ENCODE data around the gene MXD3.

MXD3 gene

DNA sequence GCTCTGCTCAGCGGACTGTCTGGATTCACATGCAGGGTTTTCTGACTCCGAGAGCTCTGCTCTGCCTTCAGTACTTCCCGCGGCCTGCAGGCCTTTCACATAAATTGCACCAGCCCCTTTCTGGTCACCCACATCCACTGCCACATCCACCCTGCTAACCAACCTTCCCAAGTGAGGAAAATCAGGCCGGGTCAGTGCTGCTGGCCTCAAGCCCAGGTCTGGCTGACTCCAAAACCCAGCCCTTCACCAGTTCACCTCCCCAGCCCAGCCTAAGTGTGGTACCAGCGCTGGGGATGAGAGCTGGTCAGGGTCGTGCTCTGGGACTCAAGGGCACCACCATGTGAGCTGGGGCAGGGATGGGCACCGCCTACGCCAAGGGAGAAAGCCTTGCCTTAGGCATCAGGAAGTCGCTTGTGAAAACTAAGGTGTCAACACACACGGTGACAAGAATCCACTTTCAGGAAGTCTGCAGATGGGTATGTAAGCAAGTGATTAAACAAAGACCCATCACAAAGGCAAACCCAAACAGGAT is 27.5 kb upstream of the MXD3 start:
- no peak for DNase-seq

DNA sequence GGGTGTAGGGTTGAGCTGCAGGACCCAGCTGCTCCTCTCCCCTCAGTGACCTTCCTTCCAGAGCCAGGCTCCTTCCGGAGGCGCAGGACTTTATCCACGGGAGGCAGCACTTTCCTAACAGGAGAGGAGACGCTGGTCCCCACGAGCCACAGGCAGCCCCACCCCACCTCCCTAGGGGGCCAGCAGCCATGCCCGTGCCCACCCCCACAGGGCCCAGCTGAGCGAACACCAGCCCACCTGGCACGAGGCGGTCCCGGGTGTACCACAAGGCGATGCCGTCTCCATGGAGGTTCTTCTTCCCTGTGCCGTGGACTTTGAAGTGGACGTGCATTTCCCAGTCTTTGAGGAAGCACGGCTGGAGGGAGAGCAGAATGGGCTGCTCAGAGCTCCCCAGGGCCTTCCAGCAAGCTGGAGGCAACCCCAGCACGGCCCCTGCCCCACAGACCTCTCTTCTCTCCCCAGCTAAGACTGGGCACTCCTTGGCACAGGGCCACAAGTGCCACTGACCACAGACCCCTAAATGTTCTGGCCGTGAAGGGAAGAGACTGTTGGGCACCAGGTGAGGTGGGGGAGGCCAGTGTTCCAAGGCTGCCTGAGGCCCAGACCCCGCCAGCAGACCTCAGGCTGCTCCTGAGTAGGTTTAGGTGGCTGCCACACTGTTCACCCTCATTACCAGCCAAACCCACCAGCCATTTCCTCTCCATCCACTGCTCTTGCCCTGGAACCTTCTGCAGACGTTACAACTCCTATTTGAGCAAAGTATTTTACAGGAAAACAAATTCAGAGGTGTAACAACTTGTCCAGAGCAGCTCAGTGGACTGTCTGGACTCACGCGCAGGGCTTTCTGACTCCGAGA is 26.8 kb upstream of the MXD3 start:
- no peak for DNase-seq

DNA sequence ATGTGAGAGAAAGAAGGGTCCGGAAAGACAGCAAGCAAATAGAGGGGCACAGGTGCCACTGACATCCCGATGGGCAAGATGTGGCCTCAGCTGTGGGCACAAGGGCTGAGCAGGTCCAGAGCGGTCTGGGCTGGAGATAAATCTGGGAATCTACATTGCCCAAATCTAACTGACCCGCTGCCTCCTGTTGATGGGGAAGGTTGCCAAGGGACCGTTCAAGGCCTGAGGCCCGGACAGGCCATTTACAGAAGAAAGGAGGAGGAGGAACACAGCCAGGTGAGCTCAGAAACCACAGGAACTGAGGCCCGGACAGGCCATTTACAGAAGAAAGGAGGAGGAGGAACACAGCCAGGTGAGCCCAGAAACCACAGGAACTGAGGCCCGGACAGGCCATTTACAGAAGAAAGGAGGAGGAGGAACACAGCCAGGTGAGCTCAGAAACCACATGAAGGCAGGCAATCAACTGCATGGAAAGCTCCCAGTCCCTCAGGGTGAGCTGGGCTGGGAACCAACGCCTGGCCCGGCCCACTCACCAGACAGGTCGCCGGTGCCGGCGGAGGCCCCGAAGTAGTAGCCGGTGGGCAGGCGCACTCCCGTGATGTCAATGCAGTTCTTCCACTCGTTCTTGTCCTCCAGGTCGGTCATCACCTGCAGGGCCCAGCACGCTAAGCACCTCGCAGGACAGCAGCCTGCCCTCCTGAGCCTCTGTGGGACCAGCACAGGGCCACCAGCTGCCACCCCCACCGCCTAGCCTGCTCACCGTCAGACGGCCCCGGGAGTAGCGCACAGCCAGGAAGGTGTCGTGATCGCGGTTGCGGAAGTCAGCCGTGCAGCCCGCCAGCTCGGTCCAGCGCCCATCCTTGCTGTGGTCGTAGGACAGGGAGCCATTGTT is 25.2 kb upstream of the MXD3 start:
- no peak for DNase-seq

DNA sequence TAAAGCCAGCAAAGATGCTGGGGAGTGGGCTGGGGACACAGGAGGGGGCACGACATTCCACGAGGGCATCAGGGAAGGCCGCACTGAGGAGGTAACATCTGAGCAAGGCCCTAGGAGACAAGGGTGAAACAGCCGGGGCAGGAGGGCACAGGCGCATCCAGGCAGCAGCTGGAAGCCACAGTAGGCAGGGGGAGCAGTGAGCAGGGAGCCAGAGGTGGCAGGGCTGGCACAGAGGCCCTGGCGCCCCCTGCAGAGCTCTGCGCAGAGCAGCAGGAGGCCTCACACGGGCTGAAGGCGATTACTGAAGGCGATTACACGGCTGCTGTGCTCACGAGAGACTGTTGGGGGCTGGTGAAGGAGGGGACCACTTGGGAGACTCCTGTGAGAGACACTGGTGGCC is 24.4 kb upstream of the MXD3 start:
- DNase-seq: no peak

DNA sequence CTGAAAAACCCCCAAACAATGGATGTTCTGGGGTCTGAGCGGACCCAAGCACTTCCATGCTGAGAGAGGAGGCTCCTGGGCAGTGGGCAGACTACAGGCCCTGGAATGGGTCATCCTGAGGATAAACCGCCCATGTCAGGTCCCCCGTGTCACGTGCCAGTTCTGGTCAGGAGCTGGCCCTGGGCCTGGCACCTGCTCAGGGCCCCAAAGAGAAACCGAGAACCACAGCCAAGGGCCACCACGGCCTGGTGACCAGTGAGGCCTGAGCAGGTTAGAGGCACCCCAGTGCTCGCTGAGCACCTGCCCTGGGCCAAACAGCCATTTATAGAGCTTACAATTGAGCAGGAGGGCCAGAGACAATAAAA is 24.0 kb upstream of the MXD3 start:
- no peak for DNase-seq

DNA sequence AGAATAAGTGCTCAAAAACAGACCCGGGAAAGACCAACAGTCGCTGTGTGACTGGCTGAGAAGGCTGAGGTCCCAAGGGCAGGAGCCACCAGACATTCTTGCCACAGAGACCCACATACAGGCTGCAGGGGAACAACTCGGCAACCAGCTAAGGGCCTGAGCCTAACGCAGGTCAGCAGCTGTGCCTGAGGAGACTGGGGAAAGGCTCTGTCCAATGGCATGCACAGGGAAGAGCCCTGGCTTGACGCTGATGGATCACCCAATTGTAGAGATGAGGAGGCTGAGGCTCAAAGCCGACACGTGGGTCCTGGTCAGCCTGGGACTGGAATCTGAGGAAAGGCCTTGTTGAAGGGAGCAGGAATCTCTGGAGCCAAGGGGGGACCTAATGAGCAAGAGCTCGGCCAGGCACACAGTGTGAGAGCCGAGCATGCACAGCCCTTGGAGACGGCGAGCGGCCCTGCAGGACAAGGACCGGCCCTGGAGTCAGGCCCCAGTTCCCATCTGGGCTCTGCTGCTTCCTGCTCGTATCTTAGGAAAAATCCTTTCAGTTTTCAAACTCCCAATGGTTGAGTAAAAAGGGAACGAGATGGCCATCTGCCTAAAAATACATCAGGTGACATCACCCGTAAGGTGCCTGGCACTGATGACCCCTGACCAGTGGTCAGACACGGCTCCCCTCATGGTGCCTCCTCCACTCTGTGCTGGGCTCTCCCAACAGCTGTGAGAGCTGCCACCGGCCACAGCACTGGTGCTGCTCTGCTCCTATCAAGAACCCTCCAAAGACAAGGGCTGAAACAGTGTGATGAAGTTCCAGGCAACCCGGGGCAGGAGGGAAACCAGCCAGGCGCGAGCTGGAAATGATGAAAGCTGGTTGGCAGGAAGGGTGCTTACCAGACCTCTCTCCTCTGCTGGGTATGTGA is 23.3 kb upstream of the MXD3 start:
- no peak for DNase-seq

DNA sequence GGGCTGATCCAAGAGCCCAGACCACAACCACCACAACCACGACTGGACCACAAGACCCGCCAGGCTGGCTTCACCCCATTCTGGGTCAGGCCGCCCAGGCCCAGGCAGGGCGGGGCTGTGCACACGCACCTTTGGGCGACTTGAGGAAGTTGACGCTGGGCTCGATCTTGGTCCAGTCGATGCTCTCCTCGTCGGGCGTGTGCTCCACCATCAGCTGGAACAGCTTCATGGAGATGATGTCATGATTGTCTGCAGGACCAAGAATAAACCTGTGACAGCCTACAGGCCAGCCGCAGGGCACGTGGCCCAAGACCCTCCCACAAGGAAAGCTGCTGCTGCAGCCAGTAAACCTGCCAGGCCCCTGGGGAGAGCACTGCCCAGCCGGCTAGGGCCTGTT is 22.5 kb upstream of the MXD3 start:
- no peak for DNase-seq

DNA sequence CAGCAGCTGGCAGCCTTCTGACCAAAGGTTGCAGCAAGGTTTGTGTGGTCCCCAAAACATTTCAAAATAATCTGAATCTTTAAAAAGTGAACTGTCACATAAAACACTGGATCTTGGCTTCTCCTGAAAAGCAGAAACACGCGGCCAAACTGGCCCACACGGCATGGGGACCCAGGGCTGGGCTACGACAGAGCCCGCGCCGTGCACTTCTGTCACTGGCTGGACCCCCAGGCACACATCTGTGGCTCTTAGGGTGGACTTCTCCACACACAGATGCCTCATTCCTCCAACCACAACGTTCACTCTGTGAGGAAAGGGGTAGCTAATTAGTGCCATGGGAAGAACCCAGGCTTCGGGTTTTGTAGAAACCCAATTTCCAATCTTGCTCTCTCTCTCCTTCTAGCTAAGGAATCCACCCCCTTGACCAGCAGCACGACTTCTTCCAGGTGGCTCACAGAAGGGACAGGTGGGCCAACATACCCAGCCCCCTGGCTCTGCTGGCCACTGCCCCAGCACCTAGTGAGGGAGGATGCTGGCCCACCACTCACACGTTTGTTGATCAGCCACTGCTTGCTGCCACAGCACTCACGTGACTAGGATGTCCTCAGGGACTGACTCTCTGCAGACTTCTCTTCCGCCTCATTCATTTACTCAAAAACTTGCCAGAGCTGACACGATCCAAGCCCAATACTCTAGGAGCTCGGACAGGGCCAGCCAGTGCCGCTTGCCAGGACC is 21.9 kb upstream of the MXD3 start:
- no peak for DNase-seq

DNA sequence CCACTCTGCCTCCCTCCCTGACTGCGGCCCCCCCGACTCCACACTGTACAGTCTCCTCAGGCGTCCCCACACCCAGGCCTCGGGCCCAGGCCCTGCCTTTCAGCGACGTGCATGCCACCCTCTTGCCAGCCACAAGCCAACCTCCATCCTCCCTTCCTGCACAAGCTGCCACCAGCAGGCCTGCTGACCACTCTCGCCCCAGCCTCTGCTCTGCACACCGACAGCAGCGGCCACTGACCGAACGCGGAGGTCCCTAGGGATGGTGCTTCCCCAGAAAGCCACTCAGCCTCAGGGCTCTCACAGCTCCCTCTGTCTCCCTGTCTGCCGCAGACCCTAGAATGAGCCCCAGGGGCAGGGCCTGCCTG is 21.2 kb upstream of the MXD3 start:
- DNase-seq: no peak

DNA sequence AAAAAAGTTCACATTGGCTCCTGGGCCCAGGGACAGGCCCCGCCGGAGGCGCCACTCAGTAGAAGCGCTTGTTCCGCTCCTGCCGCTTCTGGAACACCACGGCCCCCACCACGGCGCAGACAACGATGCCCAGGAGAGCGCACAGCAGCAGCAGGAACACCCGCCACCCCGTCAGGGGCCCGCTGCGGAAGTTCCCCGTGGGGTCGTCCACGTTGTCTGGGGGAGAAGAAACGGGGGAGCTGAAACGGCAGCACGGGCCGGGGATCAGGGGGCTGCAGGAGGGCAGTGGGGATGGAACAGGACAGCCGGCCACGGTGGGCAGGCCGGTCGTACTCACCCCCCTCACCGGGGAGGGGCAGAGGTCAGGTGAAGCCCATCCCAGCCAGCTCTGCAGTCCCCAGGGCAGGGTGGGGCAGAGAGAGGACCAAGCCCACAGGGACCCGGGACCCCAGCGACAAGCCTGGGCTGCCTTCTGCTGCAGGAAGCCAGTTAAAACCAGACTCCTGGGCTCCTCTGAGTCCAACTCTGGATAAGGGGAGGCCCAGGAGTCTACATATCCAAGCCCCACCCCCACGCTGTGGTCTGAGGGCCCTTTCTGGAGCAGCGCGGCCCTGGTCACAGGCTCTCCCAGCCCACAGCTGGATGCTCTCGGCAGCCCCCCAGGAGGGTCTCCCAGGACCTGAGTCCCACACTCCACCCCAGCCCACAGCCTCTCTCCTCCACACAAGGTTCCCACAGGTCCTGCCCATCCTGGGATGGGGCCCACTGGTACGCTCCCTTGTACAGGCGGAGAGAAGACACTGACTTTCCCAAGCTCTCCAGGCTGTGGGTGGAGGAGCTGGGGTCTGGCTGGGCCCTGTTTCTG is 20.6 kb upstream of the MXD3 start:
- no peak for DNase-seq

DNA sequence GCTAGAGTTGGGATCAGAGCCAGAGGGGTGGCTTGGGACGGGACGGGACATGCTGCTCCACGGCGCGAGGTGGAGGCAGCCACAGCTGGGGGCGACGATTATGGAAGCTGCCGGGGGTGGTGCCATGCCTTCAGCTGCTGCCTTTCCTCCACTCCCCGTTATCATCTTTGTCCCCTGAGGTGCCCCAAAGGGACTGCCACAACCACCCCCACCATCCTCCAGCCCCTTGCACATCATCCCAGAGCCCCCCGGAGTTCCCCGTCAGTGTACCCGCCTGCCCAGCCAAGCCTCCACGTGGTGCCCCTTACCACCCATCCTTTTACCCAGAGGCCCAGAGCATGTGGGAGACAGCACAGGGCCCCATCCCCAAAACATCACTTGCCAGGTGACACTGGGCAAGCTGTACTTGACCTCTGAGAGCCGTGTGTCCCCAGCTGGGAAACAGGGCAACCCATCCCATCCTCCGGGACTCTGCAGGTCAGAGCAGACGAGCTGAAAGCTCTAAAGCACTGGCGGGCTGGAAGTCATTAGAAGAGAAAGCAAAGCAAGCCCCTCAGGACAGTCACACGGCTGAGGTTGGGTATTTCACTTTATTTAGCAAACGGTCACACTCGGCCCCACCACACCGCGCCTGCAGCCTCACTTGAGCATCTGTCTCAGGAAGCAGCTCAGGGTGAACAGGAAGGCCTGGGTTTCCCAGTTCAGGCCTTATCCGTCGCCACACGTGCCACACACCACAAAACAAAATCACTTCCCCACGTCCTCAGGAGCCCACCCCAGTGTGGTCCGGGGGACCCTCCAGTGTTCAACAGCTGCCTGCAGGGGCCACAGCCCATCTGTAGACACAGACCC is 19.5 kb upstream of the MXD3 start:
- no peak for DNase-seq

DNA sequence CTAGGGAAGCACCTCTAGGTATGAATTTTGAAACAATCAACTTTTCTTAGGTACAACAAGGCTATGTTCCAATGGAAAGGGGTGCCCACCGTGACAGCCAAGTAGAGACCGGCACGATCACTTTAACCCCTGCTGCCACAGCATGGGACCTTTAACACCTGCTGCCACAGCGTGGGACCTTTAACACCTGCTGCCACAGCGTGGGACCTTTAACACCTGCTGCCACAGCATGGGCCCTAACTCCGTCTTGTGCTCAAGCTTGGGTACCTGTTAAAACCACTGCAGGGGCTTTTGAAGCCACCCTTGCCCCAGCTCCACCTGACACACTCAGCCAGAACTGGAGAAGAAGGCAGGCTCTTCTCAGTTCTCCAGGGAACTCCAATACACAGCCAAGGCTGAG is 18.2 kb upstream of the MXD3 start:
- no peak for DNase-seq

DNA sequence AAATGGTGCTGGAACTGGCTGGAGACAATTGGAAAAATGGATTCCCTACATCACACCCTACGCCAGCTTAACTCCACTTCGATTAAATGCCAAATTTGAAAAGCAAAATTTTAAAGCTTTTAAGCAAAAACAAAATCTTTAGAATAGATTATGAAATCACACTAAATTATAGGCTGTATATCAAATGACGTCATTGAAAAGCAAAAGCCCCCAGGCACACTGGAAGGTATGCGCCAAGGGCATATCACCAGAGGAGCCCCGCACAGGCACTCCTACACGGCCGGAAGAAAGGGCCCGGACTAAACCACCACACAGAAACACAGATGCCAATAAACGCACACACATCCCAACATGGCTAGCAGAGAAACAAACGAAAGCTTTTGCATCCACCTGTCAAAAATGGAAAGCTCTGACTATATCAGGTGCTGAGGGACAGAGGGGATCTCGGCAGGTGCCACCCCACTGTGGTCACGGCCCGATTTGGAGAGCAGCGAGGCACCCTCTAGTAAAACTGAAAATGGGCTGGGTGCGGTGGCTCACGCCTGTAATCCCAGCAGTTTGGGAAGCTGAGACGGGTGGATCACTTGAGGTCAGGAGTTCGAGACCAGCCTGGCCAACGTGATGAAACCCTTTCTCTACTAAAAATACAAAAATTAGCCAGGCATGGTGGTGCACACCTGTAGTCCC is 17.0 kb upstream of the MXD3 start:
- DNase-seq: no peak

DNA sequence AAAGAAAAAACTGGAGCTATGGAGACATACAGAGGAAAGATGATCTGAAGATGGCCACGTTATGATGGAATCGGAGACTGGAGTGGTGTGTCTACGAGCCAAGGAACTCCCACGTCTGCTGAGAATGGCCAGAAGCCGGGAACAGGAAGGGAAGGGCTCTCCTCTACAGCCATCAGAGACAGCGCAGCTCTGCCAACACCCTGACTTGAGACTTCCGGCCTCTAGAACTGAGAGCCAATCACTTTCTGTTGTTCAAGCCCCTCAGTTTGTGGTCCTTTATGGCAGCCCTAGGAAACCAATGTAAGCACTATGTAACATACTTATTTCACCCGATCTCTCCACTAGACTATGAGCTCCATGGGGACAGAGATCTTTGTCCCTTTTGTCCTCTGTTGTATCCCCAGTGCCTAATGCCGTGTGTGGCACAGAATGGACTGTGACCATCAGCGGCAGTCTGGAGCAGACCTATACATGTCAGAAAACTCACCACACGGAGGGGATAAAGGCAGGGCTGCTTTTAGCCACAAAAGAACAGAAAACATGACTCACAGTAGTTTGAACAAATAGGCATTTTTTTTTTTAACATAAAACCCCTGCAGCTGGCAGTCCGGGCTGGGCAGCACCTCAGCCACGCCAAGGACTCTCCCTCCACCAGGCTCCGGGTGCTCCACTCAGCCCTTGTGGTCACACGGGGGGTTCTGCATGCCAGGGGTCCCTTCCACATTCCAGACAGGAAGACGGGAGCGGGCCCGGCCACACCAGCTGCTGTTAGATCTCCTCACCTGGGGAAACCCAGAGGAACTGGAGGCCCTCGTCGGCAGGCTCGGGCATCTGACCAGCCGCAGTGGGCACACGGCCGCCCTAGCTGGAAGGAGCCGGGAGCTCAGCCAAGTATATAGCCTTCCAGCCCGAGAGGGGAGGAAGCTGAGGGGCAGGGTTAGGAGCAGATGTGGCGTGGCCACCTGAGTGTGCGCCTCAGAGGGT is 16.1 kb upstream of the MXD3 start:
- no peak for DNase-seq

DNA sequence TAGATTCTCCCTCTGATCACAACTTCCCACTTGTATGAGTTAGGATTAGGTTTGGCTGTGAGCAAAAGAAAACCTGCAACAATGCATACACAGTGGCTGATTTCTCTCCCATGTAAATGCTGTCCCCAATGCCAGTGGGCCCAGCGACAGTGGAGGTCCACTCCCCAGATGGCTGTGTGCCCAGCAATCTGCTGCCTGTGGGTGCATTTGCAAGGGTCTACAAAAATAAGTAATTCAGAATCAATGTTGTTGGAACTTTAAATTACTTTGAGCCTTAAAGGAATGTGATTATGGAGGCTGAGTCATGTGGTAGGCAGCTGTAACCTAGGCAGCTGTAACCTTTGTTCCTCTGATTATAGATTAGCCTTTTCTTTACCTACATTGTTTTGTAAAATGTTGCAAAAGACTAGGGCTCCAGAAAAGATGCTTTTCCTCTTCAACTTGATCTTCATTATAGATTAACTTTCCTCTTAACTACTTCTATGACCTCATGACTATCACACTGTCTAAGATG is 14.2 kb upstream of the MXD3 start:
- DNase-seq: no peak

DNA sequence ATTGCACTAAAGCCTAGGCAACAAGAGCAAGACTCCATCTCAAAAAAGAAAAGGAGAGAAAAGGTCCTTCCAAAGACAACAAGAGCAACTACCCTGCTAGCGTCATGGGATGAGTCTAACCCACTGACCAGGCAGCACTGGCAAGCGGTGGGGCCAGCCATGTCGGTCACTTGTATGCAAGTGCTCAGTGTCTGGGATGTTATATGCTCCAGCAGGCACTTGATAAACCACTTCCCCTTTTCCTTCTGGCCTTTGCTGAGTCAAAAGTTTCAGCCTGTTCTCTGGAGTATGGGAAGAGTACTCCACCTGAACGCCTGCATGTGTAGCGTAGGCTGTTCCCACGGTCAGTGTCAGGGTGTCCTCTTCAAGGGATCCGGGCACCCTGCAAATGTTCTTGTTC is 9.2 kb upstream of the MXD3 start:
- DNase-seq: no peak

DNA sequence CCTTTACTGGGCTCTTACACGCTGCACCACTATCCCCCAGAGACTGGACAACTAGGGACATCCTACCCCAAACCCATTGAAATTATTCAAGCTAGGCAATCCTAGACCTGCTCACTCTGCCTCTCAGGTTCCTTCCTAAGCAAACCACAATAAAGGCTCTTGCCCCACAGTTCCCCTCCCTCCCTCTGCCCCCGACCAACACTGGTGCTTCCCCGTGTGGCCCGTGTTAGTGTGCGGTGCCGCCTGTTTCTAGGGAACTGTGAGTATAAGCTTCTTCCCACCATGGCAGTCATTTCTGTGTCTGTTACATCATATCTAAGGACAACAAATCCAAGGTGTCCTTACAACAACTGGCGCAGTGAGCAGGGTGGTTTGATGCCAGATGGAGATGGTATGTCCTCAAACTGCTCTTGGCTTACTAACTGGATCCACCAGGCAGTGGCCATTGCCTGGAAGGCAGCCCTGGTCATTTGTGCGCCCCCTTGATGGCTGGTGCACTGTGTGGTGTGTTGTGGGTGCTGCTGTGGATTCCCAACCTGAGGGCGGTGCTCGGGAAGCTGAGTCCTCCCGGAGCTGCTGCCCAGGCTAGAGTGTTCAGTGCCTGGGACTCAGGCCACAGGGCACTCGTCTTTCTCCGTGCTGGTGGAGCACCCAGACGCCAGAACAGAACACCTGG is 8.4 kb upstream of the MXD3 start:
- no peak for DNase-seq
